Stimulated activated CD4-positive, alpha-beta T cell treated with anti-CD3 and anti-CD28 coated beads, Interleukin-12 subunit alpha, Interleukin-12 subunit beta, amount 100 ng/mL, for 24 hours (primary cell): ENCODE data around the gene PARVA.

ENCODE experiments used
- DNase-seq, 2 experiments: peaks; one replicate each; pipeline ENCODE4 v3.0.0-alpha.2; 2020; ENCODE audit warnings: low read depth in 2 of 2

PARVA gene

GRCh38 chr11:12546660-12547059 lies 169.3 kb downstream of the PARVA start:
- no peak for DNase-seq

- no peak for DNase-seq
Observed at GRCh38 chr11:12547953-12548650, 170.7 kb downstream of the PARVA start.

GRCh38 chr11:12552692-12553091 lies 175.3 kb downstream of the PARVA start:
- DNase-seq: no peak

GRCh38 chr11:12554122-12554521 lies 176.8 kb downstream of the PARVA start:
- DNase-seq: no peak

- no peak for DNase-seq
Observed at GRCh38 chr11:12556155-12556554, 178.8 kb downstream of the PARVA start.

GRCh38 chr11:12556788-12557384 lies 179.5 kb downstream of the PARVA start:
- DNase-seq: no peak

- DNase-seq: no peak
Observed at GRCh38 chr11:12559011-12559410, 181.6 kb downstream of the PARVA start.

- no peak for DNase-seq
Observed at GRCh38 chr11:12560362-12560761, 183.0 kb downstream of the PARVA start.

- DNase-seq: no peak
Observed at GRCh38 chr11:12560861-12561260, 183.5 kb downstream of the PARVA start.

- no peak for DNase-seq
Observed at GRCh38 chr11:12564012-12564411, 186.6 kb downstream of the PARVA start.

- no peak for DNase-seq
Observed at GRCh38 chr11:12565406-12565805, 188.0 kb downstream of the PARVA start.

GRCh38 chr11:12567746-12568460 lies 190.5 kb downstream of the PARVA start:
- no peak for DNase-seq

GRCh38 chr11:12569499-12570425 lies 192.4 kb downstream of the PARVA start:
- DNase-seq: no peak

- no peak for DNase-seq
Observed at GRCh38 chr11:12573707-12574485, 196.5 kb downstream of the PARVA start.

GRCh38 chr11:12577725-12578644 lies 200.6 kb downstream of the PARVA start:
- no peak for DNase-seq

GRCh38 chr11:12581416-12581815 lies 204.0 kb downstream of the PARVA start:
- no peak for DNase-seq

- DNase-seq: no peak
Observed at GRCh38 chr11:12581923-12582322, 204.6 kb downstream of the PARVA start.
